Left forelimb (tissue), 1 donor: ENCODE measurements around the gene CYLD.

ENCODE experiments used
- DNase-seq: peaks from one replicate; pipeline ENCODE4 v3.0.0-alpha.2; 2018; ENCODE audit warnings: low spot score

Gene CYLD

DNA sequence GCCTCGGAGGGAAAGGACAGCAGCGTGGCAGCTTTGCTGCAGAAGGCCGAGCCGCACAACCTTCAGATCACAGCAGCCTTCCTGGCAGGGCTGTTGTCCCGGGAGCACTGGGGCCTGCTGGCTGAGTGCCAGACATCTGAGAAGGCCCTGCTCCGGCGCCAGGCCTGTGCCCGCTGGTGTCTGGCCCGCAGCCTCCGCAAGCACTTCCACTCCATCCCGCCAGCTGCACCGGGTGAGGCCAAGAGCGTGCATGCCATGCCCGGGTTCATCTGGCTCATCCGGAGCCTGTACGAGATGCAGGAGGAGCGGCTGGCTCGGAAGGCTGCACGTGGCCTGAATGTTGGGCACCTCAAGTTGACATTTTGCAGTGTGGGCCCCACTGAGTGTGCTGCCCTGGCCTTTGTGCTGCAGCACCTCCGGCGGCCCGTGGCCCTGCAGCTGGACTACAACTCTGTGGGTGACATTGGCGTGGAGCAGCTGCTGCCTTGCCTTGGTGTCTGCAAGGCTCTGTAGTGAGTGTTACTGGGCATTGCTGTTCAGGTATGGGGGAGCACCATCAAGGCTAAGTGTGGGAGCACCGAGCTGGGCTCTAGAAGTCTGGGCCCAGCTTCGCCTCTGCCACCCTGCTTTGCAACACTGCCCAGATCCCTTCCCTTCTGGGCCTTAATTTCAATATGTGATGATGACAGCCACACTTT, 29.9 kb upstream of the CYLD start:
- peak; percentile 78 for DNase-seq

GRCh38 chr16:50712560-50712898, 29.4 kb upstream of the CYLD start:
- DNase-seq, result no peak

GRCh38 chr16:50712956-50713355, 28.9 kb upstream of the CYLD start:
- DNase-seq, result no peak

DNA sequence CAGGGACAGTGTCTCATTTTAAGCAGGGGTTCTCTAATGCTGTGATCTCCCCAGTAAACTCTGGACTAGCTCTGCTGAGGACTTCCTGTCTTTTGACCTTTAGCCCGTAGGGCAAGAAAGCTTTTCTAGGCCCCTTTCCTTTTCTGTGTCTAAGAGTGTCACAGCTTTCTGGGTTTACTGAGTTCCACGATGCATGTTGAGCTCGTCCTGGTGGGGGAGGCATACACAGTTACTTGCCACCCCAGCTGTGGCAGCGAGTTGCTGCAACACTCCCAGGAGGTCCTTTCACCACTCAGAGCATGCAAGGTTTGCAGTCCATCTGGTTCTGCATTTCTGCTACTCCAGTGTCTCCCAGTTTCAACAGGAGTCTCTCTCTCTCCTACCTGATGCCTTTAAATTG, 24.8 kb upstream of the CYLD start:
- DNase-seq, result no peak

DNA sequence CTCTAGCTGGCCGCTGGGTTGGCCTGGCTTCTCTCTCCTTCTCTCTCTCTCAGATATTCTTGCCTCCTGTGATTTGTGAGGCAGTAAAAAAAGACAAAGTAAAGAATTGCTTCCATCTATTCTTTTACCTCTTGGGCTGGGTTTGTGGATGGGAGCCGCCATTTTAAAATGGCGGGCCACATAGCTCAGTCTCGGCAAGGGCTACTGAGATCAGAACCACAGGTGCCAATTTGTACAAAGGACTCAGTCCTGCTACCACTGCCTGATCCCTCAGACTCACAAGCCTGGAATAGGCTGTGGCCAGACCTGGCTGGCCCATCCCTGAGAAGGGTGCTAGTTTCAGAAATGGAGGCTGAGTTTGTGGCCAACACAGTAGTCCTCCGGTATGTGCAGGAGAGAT, 24.4 kb upstream of the CYLD start:
- no peak for DNase-seq

GRCh38 chr16:50718061-50718760, 23.7 kb upstream of the CYLD start:
- no peak for DNase-seq

- DNase-seq, result no peak
Measured at GRCh38 chr16:50718761-50719400, 23.0 kb upstream of the CYLD start.

DNA sequence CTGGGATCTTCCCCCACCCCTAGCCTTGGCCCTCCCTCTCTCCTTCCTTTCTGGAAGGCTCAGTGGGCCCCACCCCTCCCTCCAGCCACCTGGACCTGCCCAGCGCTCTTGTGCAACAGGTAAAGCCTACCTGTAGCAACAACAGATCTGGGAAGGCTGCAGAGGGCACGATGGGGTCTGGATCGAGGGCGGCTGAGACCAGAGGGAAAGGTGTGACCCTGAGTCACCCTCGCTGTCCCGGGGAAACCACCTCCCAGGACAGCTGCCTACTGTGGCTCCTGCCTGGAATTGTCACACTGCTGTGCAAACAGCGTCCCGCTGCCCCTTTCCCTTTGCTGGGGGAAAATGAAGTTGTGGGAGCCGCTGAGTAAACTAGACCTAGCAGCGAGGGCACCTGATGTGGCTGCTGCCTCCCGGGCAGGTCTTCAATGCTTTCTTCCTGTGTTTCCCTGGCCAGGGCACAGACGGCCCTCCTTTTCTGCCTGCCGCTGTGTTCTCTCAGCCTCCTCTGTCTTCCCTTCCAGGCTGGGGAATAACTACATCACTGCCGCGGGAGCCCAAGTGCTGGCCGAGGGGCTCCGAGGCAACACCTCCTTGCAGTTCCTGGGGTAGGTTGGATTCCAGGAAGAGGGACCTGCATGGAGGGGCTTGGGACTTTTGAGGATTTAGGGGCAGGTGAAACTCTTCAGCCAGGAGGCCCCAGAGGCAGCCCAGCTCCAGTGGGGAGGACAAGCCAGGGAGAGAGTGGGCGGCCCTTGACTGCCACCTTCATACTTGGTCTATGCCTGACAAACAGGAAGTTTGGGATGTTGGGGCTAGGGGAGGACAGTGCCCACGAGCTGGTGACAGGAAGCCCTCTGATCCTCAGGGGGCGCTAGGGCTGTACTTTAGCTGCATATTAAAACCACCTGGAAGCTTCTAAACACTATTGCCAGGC, 22.2 kb upstream of the CYLD start:
- no peak for DNase-seq

- no peak for DNase-seq
Measured at GRCh38 chr16:50721549-50722404, 20.1 kb upstream of the CYLD start.

DNA sequence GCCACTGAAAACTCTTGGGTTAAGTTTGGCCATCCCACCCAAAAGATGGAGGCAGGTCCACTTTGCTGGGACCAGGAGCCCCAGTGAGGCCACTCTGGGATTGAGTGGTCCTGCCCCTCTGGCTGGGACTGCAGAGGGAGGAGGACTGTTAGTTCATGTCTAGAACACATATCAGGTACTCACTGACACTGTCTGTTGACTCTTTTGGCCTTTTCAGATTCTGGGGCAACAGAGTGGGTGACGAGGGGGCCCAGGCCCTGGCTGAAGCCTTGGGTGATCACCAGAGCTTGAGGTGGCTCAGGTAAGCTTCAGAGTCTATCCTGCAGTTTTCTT, 19.5 kb upstream of the CYLD start:
- DNase-seq, result no peak

- no peak for DNase-seq
Measured at GRCh38 chr16:50722960-50723359, 18.9 kb upstream of the CYLD start.

GRCh38 chr16:50724306-50724705, 17.6 kb upstream of the CYLD start:
- no peak for DNase-seq

DNA sequence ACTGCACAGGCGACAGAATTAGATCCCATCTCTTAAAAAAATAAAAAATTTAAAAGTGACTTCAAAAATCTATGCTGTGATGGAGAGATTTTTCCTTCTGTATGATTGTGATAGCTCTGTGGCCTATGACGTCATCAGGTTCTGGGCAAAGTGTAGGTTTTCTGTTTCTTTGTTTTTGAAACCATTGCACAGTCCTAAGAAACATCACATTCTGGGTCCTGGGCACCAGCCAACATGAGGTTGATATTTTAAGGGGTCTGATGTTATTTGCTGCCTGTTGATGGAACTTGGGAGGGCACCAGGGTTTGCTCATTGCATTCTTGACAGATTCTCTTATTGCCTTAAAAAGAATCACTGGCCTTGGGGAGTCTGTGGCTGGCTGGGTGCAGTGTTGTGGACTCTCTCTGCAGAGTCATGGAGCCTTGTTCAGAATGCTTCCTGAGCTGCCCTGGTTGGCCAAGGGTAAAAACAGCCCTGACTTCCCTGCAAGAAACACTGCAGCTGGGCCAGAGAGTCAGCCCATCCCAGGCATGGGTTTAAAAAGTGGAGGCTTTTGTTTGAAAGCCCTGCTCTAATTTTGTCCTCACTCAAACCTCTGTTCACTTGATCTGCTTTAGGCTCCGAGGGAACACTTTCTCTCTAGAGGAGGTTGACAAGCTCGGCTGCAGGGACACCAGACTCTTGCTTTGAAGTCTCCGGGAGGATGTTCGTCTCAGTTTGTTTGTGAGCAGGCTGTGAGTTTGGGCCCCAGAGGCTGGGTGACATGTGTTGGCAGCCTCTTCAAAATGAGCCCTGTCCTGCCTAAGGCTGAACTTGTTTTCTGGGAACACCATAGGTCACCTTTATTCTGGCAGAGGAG, 10.5 kb upstream of the CYLD start:
- DNase-seq, result no peak

DNA sequence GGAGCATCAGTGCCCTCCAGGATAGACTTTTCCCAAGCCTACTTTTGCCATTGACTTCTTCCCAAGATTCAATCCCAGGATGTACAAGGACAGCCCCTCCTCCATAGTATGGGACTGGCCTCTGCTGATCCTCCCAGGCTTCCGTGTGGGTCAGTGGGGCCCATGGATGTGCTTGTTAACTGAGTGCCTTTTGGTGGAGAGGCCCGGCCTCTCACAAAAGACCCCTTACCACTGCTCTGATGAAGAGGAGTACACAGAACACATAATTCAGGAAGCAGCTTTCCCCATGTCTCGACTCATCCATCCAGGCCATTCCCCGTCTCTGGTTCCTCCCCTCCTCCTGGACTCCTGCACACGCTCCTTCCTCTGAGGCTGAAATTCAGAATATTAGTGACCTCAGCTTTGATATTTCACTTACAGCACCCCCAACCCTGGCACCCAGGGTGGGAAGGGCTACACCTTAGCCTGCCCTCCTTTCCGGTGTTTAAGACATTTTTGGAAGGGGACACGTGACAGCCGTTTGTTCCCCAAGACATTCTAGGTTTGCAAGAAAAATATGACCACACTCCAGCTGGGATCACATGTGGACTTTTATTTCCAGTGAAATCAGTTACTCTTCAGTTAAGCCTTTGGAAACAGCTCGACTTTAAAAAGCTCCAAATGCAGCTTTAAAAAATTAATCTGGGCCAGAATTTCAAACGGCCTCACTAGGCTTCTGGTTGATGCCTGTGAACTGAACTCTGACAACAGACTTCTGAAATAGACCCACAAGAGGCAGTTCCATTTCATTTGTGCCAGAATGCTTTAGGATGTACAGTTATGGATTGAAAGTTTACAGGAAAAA, 9.7 kb upstream of the CYLD start:
- no peak for DNase-seq

- DNase-seq, result no peak
Measured at GRCh38 chr16:50733468-50733867, 8.4 kb upstream of the CYLD start.

- DNase-seq, result no peak
Measured at GRCh38 chr16:50735629-50736122, 6.2 kb upstream of the CYLD start.

GRCh38 chr16:50736448-50736847, 5.4 kb upstream of the CYLD start:
- no peak for DNase-seq

DNA sequence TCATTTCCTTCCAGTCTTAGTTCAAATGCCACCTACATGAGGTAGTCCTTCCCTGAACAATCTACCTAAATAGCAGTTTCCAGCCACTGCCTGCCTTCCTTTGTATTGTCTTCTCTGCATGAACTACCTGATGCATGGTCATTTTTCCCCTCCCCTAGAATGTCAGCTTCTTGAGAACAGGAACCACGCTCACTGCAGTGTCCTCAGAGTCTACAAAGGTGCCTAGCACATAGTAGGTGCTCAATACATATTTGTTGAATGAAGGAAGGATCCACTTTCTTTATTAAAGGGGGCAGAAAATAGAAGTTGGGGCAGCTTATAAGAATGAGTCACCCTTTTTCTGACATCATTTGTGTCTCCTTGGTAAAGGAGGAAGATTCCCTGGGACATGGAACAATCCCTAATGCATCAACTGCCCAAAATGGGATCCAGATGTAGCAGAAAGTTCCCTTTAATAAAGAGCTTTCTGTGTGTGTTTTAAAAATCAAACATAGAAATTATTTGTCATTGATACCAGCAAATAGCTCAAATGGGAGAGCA, 4.4 kb upstream of the CYLD start:
- DNase-seq, result no peak

GRCh38 chr16:50739031-50739430, 2.9 kb upstream of the CYLD start:
- DNase-seq, result no peak
